Endothelial cell of umbilical vein (primary cell): ENCODE measurements around the gene ZNF264. TPM values are rescaled to one million over a fixed set of nuclear protein-coding genes. Genes with fewer than 3 reads are reported as not detected.

Experiments used
- BruUV-seq: library from RNA; stranded (reverse); fragments of 400-500 nt; replicated peaks from 2 replicates; lab custom pipeline; 2021; lab: Mats Ljungman, UMichigan
- CTCF ChIA-PET: fragments of 300-600, 350-600 bp; sonication (Branson Sonifier 250); formaldehyde crosslinking; loops from one replicate; lab custom pipeline; 2021; ENCODE audit warnings: antibody characterized with exemption, inconsistent platforms; lab: Charles Lee
- POLR2A ChIA-PET: fragments of 300-600, 350-600 bp; sonication (Branson Sonifier 250); formaldehyde crosslinking; loops from one replicate; lab custom pipeline; 2021; ENCODE audit warnings: antibody characterized with exemption, inconsistent platforms; lab: Charles Lee
- DNase-seq: peaks from one replicate; pipeline ENCODE4 v3.0.0-alpha.2; 2011; ENCODE audit warnings: low read depth, low spot score
- FAIRE-seq: peaks from 2 replicates; lab custom pipeline; 2011; peaks lifted over from hg19 to GRCh38; lab: Jason Lieb, UNC
- H2AFZ ChIP-seq: 2 replicates; pipeline ENCODE4 v1.6.0; 2012; ENCODE audit warnings: low read depth, low read length, control low read depth, inconsistent platforms
- H3K27ac ChIP-seq: 2 replicates; pipeline ENCODE4 v1.5.1; 2011; ENCODE audit warnings: low read depth, mild to moderate bottlenecking, control low read depth, low read length, moderate library complexity; ENCODE audit not compliant: insufficient read depth
- H3K27me3 ChIP-seq, 2 experiments: 2 replicates each; pipeline versions ENCODE4 v1.6.0 to v1.6.1; 2011; ENCODE audit warnings: low read length in 2 of 2, mixed read lengths in 1 of 2; ENCODE audit not compliant: control insufficient read depth in 2 of 2, insufficient read depth in 2 of 2
- H3K36me3 ChIP-seq, 2 experiments: 2 replicates in 1 of 2; 3 replicates in 1 of 2; pipeline ENCODE4 v1.5.1; 2011; ENCODE audit warnings: low read length in 2 of 2, mild to moderate bottlenecking in 1 of 2, moderate library complexity in 1 of 2; ENCODE audit not compliant: control insufficient read depth in 2 of 2, insufficient read depth in 2 of 2; ENCODE audit errors: extremely low read depth in 1 of 2
- H3K4me1 ChIP-seq: 3 replicates; pipeline ENCODE4 v1.5.1; 2011; ENCODE audit warnings: mild to moderate bottlenecking, low read length; ENCODE audit not compliant: control insufficient read depth, insufficient read depth; ENCODE audit errors: extremely low read depth
- H3K4me2 ChIP-seq: 2 replicates; pipeline ENCODE4 v1.6.1; 2011; ENCODE audit warnings: low read length, control low read depth, mixed read lengths; ENCODE audit not compliant: insufficient read depth
- H3K4me3 ChIP-seq, 3 experiments: fragments of 200-600 bp in 1 of 3; sonication (generic), shearing (Covaris generic) in 1 of 3; replicated peaks in 1 of 3; 2 replicates each; pipeline ENCODE4 v1.5.1; 2011 to 2016; ENCODE audit warnings: control low read depth in 3 of 3, low read length in 3 of 3, mild to moderate bottlenecking in 2 of 3, inconsistent platforms in 1 of 3, low read depth in 1 of 3, moderate library complexity in 1 of 3; ENCODE audit not compliant: insufficient read depth in 1 of 3
- H3K79me2 ChIP-seq: 2 replicates; pipeline ENCODE4 v1.6.0; 2012; ENCODE audit warnings: low read length, inconsistent platforms; ENCODE audit not compliant: control insufficient read depth, insufficient read depth
- H3K9ac ChIP-seq: replicated peaks from 2 replicates; pipeline ENCODE3; 2011; ENCODE audit warnings: low read length, control low read depth; ENCODE audit not compliant: insufficient read depth; ENCODE audit errors: extremely low read depth
- H3K9me1 ChIP-seq: replicated peaks from 3 replicates; pipeline ENCODE4 v1.6.0; 2011; ENCODE audit warnings: mild to moderate bottlenecking, low read length; ENCODE audit not compliant: control insufficient read depth, insufficient read depth; ENCODE audit errors: extremely low read depth
- H3K9me3 ChIP-seq: replicated peaks from 2 replicates; pipeline ENCODE4 v1.5.1; 2012; ENCODE audit warnings: low read length, inconsistent platforms; ENCODE audit not compliant: control insufficient read depth, insufficient read depth
- H4K20me1 ChIP-seq: replicated peaks from 2 replicates; pipeline ENCODE3; 2011; ENCODE audit warnings: mild to moderate bottlenecking, low read length; ENCODE audit not compliant: control insufficient read depth, insufficient read depth; ENCODE audit errors: extremely low read depth
- EZH2 ChIP-seq: IDR thresholded peaks from 2 replicates; pipeline ENCODE4 v1.6.1; 2012; ENCODE audit warnings: borderline replicate concordance, low read depth, mild to moderate bottlenecking, moderate library complexity, low read length, inconsistent platforms; ENCODE audit not compliant: severe bottlenecking
- FOS ChIP-seq: IDR thresholded peaks from 2 replicates; pipeline ENCODE4 v1.6.1; 2011; ENCODE audit warnings: mild to moderate bottlenecking, low read length, moderate library complexity, borderline replicate concordance; ENCODE audit not compliant: insufficient read depth
- GATA2 ChIP-seq: IDR thresholded peaks from 2 replicates; pipeline ENCODE4 v1.7.0; 2011; ENCODE audit warnings: low read depth, mild to moderate bottlenecking, moderate library complexity, mixed read lengths, low read length; ENCODE audit not compliant: insufficient read length, insufficient read depth
- JUN ChIP-seq: IDR thresholded peaks from 2 replicates; pipeline ENCODE4 v1.6.1; 2011; ENCODE audit warnings: borderline replicate concordance, low read depth; ENCODE audit not compliant: insufficient read length, insufficient read depth
- MAX ChIP-seq: IDR thresholded peaks from 2 replicates; pipeline ENCODE4 v1.6.1; 2011; ENCODE audit not compliant: insufficient read depth, insufficient read length
- MYC ChIP-seq: IDR thresholded peaks from one replicate; pipeline ENCODE4 v1.6.1; 2011; ENCODE audit warnings: mild to moderate bottlenecking, low read depth, low read length
- POLR2A ChIP-seq: IDR thresholded peaks from 2 replicates; pipeline ENCODE4 v1.6.1; 2012; ENCODE audit warnings: low read depth, mild to moderate bottlenecking, control low read depth, low read length
- POLR2AphosphoS5 ChIP-seq: IDR thresholded peaks from 2 replicates; pipeline ENCODE4 v1.6.1; 2012; ENCODE audit warnings: low read depth, mild to moderate bottlenecking, control low read depth, low read length, moderate library complexity; ENCODE audit not compliant: insufficient read depth
- dilution Hi-C: fragments of 300-500 bp; cut with MboI; formaldehyde crosslinking; loops from one replicate; pipeline ENCODE4 v1.15.0; 2019; ENCODE audit warnings: low sequenced_read_pairs; ENCODE audit not compliant: extremely low pct_ligation_motif_present
- intact Hi-C: fragments of 100-400 bp; cut with micrococcal nuclease; formaldehyde crosslinking; loops from one replicate; pipeline ENCODE4 v1.10.0; 2022
- polyA plus RNA-seq, 4 experiments: library from polyadenylated mRNA; depleted of rRNA in 3 of 4; stranded (reverse) in 3 of 4; unstranded in 1 of 4; fragments of >200 nt; gene quantifications; 2 replicates each; pipeline versions ENCODE4 v1.2.1 to v1.2.3, GENCODE V29; 2011 to 2012; ENCODE audit warnings: missing spikeins in 1 of 4
- total RNA-seq: library from RNA; stranded (reverse); gene quantifications from 2 replicates; pipeline ENCODE4 v1.2.3, GENCODE V29; 2021
- TF ChIP-seq, protein P1 (sequence below), 2 donors: IDR thresholded peaks; 1 replicate in 1 of 2; 2 replicates in 1 of 2; pipeline ENCODE4 v1.5.1; 2011; ENCODE audit warnings: low read length in 2 of 2, mild to moderate bottlenecking in 2 of 2, moderate library complexity in 2 of 2, control low read depth in 1 of 2, inconsistent platforms in 1 of 2, low read depth in 1 of 2; ENCODE audit not compliant: insufficient read depth in 1 of 2; ENCODE audit errors: extremely low read depth in 1 of 2

The ZNF264 gene
- total and polyA plus RNA-seq, 2 donors (not counting 3 experiments of a cell fraction or from before 2014, with no cell fraction given): 4.4 to 20.5 TPM

DNA sequence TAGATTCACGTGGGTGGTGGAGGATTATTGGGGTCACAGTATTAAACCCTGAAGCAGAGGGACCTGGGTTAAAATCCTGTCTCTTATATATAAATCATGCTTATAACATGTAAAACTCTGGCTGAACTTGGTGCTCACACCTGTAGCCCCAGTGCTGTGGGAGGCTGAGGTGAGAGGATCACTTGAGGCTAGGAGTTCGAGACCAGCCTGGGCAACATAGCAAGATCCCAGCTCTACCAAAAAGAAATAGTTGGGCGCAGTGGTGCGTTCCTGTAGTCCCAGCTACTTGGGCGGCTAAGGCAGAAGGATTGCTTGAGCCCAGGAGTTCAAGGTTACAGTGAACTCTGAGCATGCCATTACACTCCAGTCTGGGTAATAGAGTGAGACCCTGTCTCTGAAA, 51.5 kb downstream of the ZNF264 start:
- Histone ChIP-seq H3K4me1 (peaks cover 6% of the 10 kb centered on the region), H3K9me1 (no peaks in the 10 kb centered on the region), H3K9me3 (no peaks in the 10 kb centered on the region), H2AFZ (no peak overlapping the region), H3K27me3 (no peaks in the 10 kb centered on the region), H3K9ac (no peak overlapping the region), H3K36me3 (peaks cover 0 to 17% of the 10 kb centered on the region in 2 experiments), H4K20me1 (no peaks in the 10 kb centered on the region), H3K79me2 (peaks cover 30% of the 10 kb centered on the region), H3K4me3 (no peak overlapping the region), H3K27ac (no peak overlapping the region), H3K4me2 (no peak overlapping the region)
- CTCF ChIA-PET: no interaction called here
- TF ChIP-seq MYC: no peak
- no peak for TF ChIP-seq FOS
- no peak for TF ChIP-seq GATA2
- TF ChIP-seq EZH2: no peak
- TF ChIP-seq MAX: no peak
- TF ChIP-seq POLR2A: no peak
- no peak for TF ChIP-seq JUN
- no peak for TF ChIP-seq POLR2AphosphoS5
- TF ChIP-seq, protein P1, sequence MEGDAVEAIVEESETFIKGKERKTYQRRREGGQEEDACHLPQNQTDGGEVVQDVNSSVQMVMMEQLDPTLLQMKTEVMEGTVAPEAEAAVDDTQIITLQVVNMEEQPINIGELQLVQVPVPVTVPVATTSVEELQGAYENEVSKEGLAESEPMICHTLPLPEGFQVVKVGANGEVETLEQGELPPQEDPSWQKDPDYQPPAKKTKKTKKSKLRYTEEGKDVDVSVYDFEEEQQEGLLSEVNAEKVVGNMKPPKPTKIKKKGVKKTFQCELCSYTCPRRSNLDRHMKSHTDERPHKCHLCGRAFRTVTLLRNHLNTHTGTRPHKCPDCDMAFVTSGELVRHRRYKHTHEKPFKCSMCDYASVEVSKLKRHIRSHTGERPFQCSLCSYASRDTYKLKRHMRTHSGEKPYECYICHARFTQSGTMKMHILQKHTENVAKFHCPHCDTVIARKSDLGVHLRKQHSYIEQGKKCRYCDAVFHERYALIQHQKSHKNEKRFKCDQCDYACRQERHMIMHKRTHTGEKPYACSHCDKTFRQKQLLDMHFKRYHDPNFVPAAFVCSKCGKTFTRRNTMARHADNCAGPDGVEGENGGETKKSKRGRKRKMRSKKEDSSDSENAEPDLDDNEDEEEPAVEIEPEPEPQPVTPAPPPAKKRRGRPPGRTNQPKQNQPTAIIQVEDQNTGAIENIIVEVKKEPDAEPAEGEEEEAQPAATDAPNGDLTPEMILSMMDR (IDR thresholded peaks at IDR 0.05; ENCODE audit: extremely low read depth in 1 of 2, insufficient read depth in 1 of 2, low read depth in 1 of 2, low read length in 2 of 2): no peak
- DNase-seq: no peak
- intact Hi-C loops: loop anchor here (5.0 kb wide), 1 partner anchor 109 kb away; the partner anchor contains the start of gene ZNF304
- POLR2A ChIA-PET: no interaction called here
- BruUV-seq: no TSS peak
- dilution Hi-C loops: no loop called here
- FAIRE-seq: no peak
